A673 (cell line): Measurements from ENCODE around the gene FAM3C.

Experiments
- EZH2 ChIP-seq: fragments of 200-600 bp; sonication (generic); IDR thresholded peaks from 2 replicates; pipeline ENCODE4 v1.6.1; 2017; ENCODE audit warnings: borderline replicate concordance, low read depth, mild to moderate bottlenecking, mixed read lengths, antibody characterized with exemption, low read length; ENCODE audit not compliant: poor library complexity, severe bottlenecking
- TF ChIP-seq, protein P1 (sequence below): fragments of 300-800, 200-600 bp; sonication (generic); conservative IDR thresholded peaks from 2 replicates; pipeline ENCODE4 v1.5.1; 2017; ENCODE audit warnings: low read depth, mild to moderate bottlenecking, antibody characterized with exemption, low read length, moderate library complexity, mixed read lengths

GRCh38 chr7:121401896-121402295, 5.8 kb upstream of the FAM3C start:
- TF ChIP-seq, protein P1, sequence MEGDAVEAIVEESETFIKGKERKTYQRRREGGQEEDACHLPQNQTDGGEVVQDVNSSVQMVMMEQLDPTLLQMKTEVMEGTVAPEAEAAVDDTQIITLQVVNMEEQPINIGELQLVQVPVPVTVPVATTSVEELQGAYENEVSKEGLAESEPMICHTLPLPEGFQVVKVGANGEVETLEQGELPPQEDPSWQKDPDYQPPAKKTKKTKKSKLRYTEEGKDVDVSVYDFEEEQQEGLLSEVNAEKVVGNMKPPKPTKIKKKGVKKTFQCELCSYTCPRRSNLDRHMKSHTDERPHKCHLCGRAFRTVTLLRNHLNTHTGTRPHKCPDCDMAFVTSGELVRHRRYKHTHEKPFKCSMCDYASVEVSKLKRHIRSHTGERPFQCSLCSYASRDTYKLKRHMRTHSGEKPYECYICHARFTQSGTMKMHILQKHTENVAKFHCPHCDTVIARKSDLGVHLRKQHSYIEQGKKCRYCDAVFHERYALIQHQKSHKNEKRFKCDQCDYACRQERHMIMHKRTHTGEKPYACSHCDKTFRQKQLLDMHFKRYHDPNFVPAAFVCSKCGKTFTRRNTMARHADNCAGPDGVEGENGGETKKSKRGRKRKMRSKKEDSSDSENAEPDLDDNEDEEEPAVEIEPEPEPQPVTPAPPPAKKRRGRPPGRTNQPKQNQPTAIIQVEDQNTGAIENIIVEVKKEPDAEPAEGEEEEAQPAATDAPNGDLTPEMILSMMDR, result no peak
- TF ChIP-seq EZH2, result no peak
